Heart left ventricle (tissue), 13 donors: Measurements from ENCODE around the gene USO1.

ENCODE experiments used
- POLR2A ChIP-seq, 2 donors: fragments of 450-650 bp; IDR thresholded peaks; one replicate each; pipeline ENCODE4 v1.6.1; 2017; ENCODE audit warnings: antibody characterized with exemption in 2 of 2, mild to moderate bottlenecking in 2 of 2, moderate library complexity in 2 of 2
- TF ChIP-seq, protein P1 (sequence below), 12 donors: fragments of 200-600 bp; sonication (generic) in 4 of 12; IDR thresholded peaks; one replicate each; pipeline versions ENCODE4 v1.5.0 to v1.8.0; 2018 to 2022; ENCODE audit warnings: antibody characterized with exemption in 12 of 12, mild to moderate bottlenecking in 5 of 12
- donor health status: ischemic (EF 13 %, LVEDD 7.1; RV severe dilation, severe dysfunction).
- donor health status: DM: no; HTN: yes; CAD: no.
- donor health status: DM: no; HTN: no; CAD: no.
- donor health status: ischemic (EF 25% LVEDD 6.9; RV normal size, moderate dysfunction).
- donor health status: ischemic (EF 25% LVEDD 5.7; RV mildly dilated, moderate dysfunction).
- donor health status: ischemic (EF 35%, LVEDD 5.7; RV mildly dilated, moderate dysfunction).
- donor health status: nonischemic (EF 11% LVEDD 7.7; RV severe dilation, severe dysfunction).
- donor health status: DM: yes; HTN: yes; CAD: no.
- donor health status: PGD.
- donor health status: ischemic (EF 29% LVEDD 5.4; RV normal size, mild dysfunction).
- donor health status: nonischemic (EF 23%, LVEDD 6.1; RV moderate dilation, normal function).

DNA sequence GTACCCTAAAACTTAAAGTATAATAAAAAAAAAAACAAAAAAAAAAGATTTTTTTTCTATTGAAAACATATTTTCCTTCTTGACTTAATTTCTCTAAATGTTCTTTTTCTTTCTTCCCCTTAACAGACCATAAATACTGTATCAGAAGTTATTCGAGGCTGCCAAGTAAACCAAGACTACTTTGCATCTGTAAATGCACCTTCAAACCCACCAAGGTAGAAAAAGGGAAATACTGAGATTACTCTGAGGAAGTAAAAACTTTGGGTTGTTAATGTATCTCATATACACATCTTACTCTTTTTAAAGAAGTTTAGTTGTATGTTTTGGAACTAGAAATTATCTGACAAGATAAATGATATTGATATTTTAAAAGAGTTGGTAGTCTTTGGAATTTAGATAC is 65.6 kb downstream of the USO1 start:
- TF ChIP-seq, protein P1, sequence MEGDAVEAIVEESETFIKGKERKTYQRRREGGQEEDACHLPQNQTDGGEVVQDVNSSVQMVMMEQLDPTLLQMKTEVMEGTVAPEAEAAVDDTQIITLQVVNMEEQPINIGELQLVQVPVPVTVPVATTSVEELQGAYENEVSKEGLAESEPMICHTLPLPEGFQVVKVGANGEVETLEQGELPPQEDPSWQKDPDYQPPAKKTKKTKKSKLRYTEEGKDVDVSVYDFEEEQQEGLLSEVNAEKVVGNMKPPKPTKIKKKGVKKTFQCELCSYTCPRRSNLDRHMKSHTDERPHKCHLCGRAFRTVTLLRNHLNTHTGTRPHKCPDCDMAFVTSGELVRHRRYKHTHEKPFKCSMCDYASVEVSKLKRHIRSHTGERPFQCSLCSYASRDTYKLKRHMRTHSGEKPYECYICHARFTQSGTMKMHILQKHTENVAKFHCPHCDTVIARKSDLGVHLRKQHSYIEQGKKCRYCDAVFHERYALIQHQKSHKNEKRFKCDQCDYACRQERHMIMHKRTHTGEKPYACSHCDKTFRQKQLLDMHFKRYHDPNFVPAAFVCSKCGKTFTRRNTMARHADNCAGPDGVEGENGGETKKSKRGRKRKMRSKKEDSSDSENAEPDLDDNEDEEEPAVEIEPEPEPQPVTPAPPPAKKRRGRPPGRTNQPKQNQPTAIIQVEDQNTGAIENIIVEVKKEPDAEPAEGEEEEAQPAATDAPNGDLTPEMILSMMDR (IDR thresholded peaks at IDR 0.05): no peak
- no peak for TF ChIP-seq POLR2A (IDR thresholded peaks at IDR 0.05)
